Neural crest cell (in vitro differentiated cells): Measurements from ENCODE around the gene RBM4. TPM values are rescaled to one million over a fixed set of nuclear protein-coding genes. Genes with fewer than 3 reads are reported as not detected.
"Not testable (repeated sequence)": the region's sequence is repeated elsewhere in the genome, so short reads cannot be mapped to it uniquely, and the experiment has no call there.

Experiments used
- DNase-seq: peaks from one replicate; pipeline ENCODE4 v3.0.0; 2021; ENCODE audit warnings: low read depth, mixed read lengths, low spot score
- H3K27ac Mint-ChIP-seq: one replicate; pipeline ENCODE4 v1.8.0; 2021; ENCODE audit warnings: mild to moderate bottlenecking, mixed read lengths; ENCODE audit not compliant: unreplicated experiment
- H3K27me3 Mint-ChIP-seq: 2 replicates; pipeline ENCODE4 v1.8.0; 2021; ENCODE audit warnings: low read depth, mild to moderate bottlenecking, mixed read lengths
- H3K36me3 Mint-ChIP-seq: 2 replicates; pipeline ENCODE4 v1.8.0; 2021; ENCODE audit warnings: low read depth, mild to moderate bottlenecking, mixed read lengths
- H3K4me1 Mint-ChIP-seq: 2 replicates; pipeline ENCODE4 v1.8.0; 2021; ENCODE audit warnings: mixed read lengths
- H3K4me3 Mint-ChIP-seq: one replicate; pipeline ENCODE4 v1.8.0; 2021; ENCODE audit warnings: mild to moderate bottlenecking, mixed read lengths
- H3K9me3 Mint-ChIP-seq: 2 replicates; pipeline ENCODE4 v1.8.0; 2021; ENCODE audit warnings: mixed read lengths
- CTCF ChIP-seq: fragments of 200-600 bp; sonication (generic); conservative IDR thresholded peaks from 2 replicates; pipeline ENCODE4 v1.5.0; 2021; ENCODE audit warnings: antibody characterized with exemption, mild to moderate bottlenecking
- long read RNA-seq: library from polyadenylated mRNA; unstranded; transcript quantifications from one replicate; pipeline ENCODE4 v2.0.0, GENCODE V29; 2020
- total RNA-seq: library from RNA; stranded (reverse); gene quantifications from 2 replicates; pipeline ENCODE4 v1.2.1, GENCODE V29; 2021

The RBM4 gene
- 268 and 269 TPM in 2 replicates for total RNA-seq
- long read RNA-seq, transcript RBM4-206 (2 exons, 1,548 nt), result minor isoform, 22 of 339 reads
- long read RNA-seq, transcript RBM4-203 (3 exons, 921 nt), result minor isoform, 36 of 339 reads
- long read RNA-seq, transcript RBM4-204 (4 exons, 1,763 nt), result minor isoform, 29 of 339 reads
- long read RNA-seq, transcript RBM4-201 (4 exons, 1,694 nt), result major isoform, 204 of 339 reads
- long read RNA-seq, partial matches to known transcripts, result 5 of 339 reads
- long read RNA-seq, other reads (novel, unspliced or antisense), result 17 of 339 reads

DNA sequence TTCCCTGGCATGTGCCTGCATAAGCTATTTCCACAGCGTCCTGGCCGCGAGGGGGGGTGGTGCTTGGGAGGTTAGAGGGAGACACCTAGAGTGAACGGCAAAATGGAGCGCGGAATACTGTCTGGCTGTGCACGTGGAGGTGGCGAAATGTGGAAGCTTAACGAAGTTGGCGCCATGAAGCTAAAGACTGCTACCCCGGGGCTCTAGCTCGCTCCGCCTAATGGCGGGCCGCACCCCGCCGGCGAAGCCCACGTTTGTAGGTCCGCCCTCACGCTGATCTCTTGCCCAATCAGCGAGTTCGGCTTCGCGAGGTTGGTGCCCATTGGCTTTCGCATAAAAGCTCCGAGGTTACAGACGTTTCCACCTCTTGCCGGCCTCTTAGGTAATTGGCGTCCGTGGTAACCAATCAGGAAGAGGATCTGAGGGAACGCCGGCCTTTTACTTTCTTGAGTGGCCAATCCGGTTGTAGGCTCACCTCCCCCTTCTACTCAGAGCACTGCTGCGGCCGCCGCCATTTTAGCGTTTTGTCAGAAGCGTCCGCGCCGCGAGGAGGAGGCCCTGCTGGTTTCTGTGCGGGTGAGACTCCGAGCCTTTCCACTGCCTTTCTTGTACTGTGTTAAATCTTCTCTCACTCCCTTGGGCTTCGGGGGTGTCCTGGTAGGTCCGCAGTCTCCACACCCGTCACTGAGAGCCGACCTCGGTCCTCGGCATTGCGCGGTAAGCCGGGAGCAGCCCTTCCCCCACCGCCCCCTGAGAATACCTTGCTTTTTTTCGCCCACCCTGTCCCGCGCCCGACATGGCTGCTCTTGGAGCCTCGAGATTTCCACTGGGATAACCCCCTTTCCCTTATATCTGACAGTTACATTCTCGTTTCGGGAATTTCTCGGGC is at the start of gene RBM4:
Gene RBM4, plus strand, starts transcription at position 527 of the 889 bp plus-strand sequence. CDS start 1,009 bp downstream, outside the sequence.
- Mint-ChIP-seq H3K36me3 (peaks cover 46% of the 10 kb centered on the region), H3K27me3 (peaks cover 11% of the 10 kb centered on the region), H3K27ac (peak within 1 kb of the TSS; percentile 100), H3K4me1 (peaks cover 64% of the 10 kb centered on the region), H3K9me3 (no peaks in the 10 kb centered on the region), H3K4me3 (peak within 1 kb of the TSS; percentile 99)
- TF ChIP-seq CTCF, result no peak
- DNase-seq, result peak; percentile 93

DNA sequence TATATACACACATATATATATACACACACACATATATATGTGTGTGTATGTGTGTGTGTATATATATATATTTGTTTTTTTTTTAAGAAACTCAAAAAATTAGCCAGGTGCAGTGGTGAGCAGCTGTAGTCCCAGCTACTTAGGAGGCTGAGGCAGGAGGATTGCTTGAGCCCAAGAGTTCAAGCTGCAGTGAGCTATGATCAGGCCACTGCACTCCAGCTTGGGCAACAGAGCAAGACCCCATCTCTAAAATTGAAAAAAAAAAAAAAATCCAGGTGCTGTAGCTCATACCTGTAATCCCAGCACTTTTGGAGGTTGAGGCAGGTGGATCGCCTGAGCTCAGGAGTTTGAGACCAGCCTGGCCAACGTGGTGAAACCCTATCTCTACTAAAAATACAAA is 49.2 kb upstream of the RBM4 start:
- not testable (repeated sequence) for H3K36me3 Mint-ChIP-seq, H3K4me3 Mint-ChIP-seq, H3K27me3 Mint-ChIP-seq, DNase-seq, H3K27ac Mint-ChIP-seq
- peaks cover 15% of the 10 kb centered on the region for H3K4me1 Mint-ChIP-seq
- H3K9me3 Mint-ChIP-seq, result peaks cover 12% of the 10 kb centered on the region

GRCh38 chr11:66589996-66590675 is 48.4 kb upstream of the RBM4 start:
- no peak overlapping the region for H3K27ac Mint-ChIP-seq
- no peak for TF ChIP-seq CTCF
- DNase-seq, result no peak
- H3K36me3 Mint-ChIP-seq, result peaks cover 4% of the 10 kb centered on the region
- H3K4me3 Mint-ChIP-seq, result peak overlapping the region; percentile 15
- peaks cover 12% of the 10 kb centered on the region for H3K9me3 Mint-ChIP-seq
- H3K4me1 Mint-ChIP-seq, result peaks cover 20% of the 10 kb centered on the region
- H3K27me3 Mint-ChIP-seq, result no peaks in the 10 kb centered on the region

- no peak for DNase-seq
- Mint-ChIP-seq H3K9me3 (peaks cover 11% of the 10 kb centered on the region), H3K4me3 (no peak overlapping the region), H3K36me3 (peaks cover 4% of the 10 kb centered on the region), H3K27me3 (no peaks in the 10 kb centered on the region), H3K4me1 (peaks cover 24% of the 10 kb centered on the region), H3K27ac (no peak overlapping the region)
- TF ChIP-seq CTCF, result no peak
These were observed 47.3 kb upstream of the RBM4 start for GRCh38 chr11:66591175-66591574.

GRCh38 chr11:66592457-66593302 is 45.8 kb upstream of the RBM4 start, which contains the start of the genes CCDC87 and CCS:
CCDC87 (minus strand) TSS chr11:66593063; CDS start chr11:66593015, 48 bp downstream.
CCS (plus strand) TSS chr11:66593185; CDS start chr11:66593262, 77 bp downstream.
- peak; percentile 95 for DNase-seq
- peaks cover 7% of the 10 kb centered on the region for H3K9me3 Mint-ChIP-seq
- H3K4me3 Mint-ChIP-seq, result peak within 1 kb of the TSS; percentile 96
- H3K4me1 Mint-ChIP-seq, result peaks cover 24% of the 10 kb centered on the region
- TF ChIP-seq CTCF, result peak; percentile 74
- H3K27me3 Mint-ChIP-seq, result no peaks in the 10 kb centered on the region
- H3K36me3 Mint-ChIP-seq, result peaks cover 4% of the 10 kb centered on the region
- peak within 1 kb of the TSS; percentile 99 for H3K27ac Mint-ChIP-seq
